Neutrophil (primary cell): ENCODE measurements around the gene COL15A1.

Experiments used
- H3K27ac ChIP-seq: fragments of 200-600 bp; sonication (generic); 2 replicates; pipeline ENCODE4 v1.5.1; 2016; ENCODE audit warnings: mild to moderate bottlenecking, moderate library complexity
- H3K27me3 ChIP-seq: fragments of 200-600 bp; sonication (generic); 2 replicates; pipeline ENCODE4 v1.6.0; 2016; ENCODE audit warnings: mild to moderate bottlenecking
- H3K36me3 ChIP-seq: fragments of 200-600 bp; sonication (generic); 2 replicates; pipeline ENCODE4 v1.5.1; 2017
- H3K4me1 ChIP-seq, 2 experiments: fragments of 200-600 bp in 1 of 2; sonication (generic) in 1 of 2; 1 replicate in 1 of 2; 2 replicates in 1 of 2; pipeline versions ENCODE4 v1.5.1 to v1.6.1; 2013 to 2016; ENCODE audit warnings: low read depth in 1 of 2, low read length in 1 of 2, mild to moderate bottlenecking in 1 of 2, moderate library complexity in 1 of 2; ENCODE audit not compliant: control insufficient read depth in 1 of 2, insufficient read depth in 1 of 2
- H3K4me3 ChIP-seq, 2 experiments: fragments of 200-600 bp in 1 of 2; sonication (generic) in 1 of 2; 1 replicate in 1 of 2; 2 replicates in 1 of 2; pipeline ENCODE4 v1.5.1; 2013 to 2016; ENCODE audit warnings: low read depth in 1 of 2, low read length in 1 of 2, mild to moderate bottlenecking in 1 of 2, moderate library complexity in 1 of 2
- H3K9me3 ChIP-seq: fragments of 200-600 bp; sonication (generic); 2 replicates; pipeline ENCODE4 v1.5.1; 2016
- CTCF ChIP-seq: fragments of 200-600 bp; sonication (generic); IDR thresholded peaks from 2 replicates; pipeline ENCODE4 v1.5.1; 2016; ENCODE audit warnings: antibody characterized with exemption

Gene COL15A1

DNA sequence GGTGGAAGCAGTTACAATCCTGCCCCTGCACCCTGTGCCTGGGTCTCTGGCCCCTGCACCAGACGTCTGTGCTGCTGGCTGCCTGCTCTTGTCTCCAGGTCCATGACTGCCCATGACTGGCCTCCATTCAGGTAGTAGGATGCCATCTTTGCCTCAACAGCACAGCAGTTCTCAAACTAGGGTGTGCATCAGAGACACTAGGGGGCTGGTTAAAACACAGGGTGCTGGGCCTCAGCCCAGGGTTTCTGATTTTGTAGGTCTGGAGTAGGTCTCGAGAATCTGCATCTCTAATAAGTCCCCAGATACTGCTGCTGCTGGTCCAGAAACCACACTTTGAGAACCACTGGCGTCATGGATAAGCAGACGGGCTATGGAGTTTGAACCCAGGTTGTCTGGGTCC lies 24.0 kb downstream of the COL15A1 start:
- no peak overlapping the region for H3K27ac ChIP-seq
- peaks cover 36% of the 10 kb centered on the region for H3K27me3 ChIP-seq

GRCh38 chr9:98968601-98969337 lies 25.1 kb downstream of the COL15A1 start:
- Histone ChIP-seq H3K27ac (no peak overlapping the region), H3K9me3 (no peaks in the 10 kb centered on the region), H3K36me3 (no peaks in the 10 kb centered on the region), H3K4me1 (no peaks in the 10 kb centered on the region), H3K27me3 (peaks cover 37% of the 10 kb centered on the region), H3K4me3 (no peak overlapping the region)
- TF ChIP-seq CTCF = no peak

More for the DNA sequence above, 24.0 kb downstream of the COL15A1 start:
- TF ChIP-seq CTCF = no peak
- Histone ChIP-seq H3K36me3 (no peaks in the 10 kb centered on the region), H3K9me3 (no peaks in the 10 kb centered on the region), H3K4me3 (no peak overlapping the region), H3K4me1 (no peaks in the 10 kb centered on the region)

DNA sequence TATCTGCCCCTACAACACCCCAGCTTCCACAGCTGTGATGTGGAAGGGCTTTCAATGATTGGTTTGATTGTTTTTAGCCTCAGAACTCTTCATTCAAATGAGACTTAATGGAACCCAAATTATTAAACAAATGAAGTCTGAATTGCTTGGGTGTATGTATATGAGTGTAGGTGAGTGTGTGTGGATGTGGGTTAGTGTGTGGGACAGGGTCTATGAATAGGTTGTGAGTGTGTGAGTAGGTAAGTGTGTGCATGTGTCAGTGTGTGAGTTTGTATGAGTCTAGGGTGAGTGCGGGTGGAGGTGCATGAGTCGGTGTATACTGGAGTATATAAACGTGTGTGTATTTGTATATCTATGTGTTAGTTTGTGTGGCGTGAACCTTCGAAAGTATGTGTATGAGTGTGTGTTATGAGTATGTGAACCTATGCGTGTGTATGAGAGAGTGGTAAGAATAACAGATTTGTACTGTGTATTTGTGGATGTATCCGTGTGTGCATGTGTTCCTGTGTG lies 26.9 kb downstream of the COL15A1 start:
- Histone ChIP-seq H3K4me1 (peaks cover 0 to 3% of the 10 kb centered on the region in 2 experiments), H3K36me3 (no peaks in the 10 kb centered on the region), H3K27ac (no peak overlapping the region), H3K4me3 (no peak overlapping the region), H3K27me3 (peaks cover 43% of the 10 kb centered on the region), H3K9me3 (no peaks in the 10 kb centered on the region)
- TF ChIP-seq CTCF = no peak

GRCh38 chr9:98971168-98971914 lies 27.6 kb downstream of the COL15A1 start:
- Histone ChIP-seq H3K27me3 (peaks cover 50% of the 10 kb centered on the region), H3K4me3 (no peak overlapping the region), H3K27ac (no peak overlapping the region), H3K9me3 (no peaks in the 10 kb centered on the region), H3K4me1 (peaks cover 0 to 3% of the 10 kb centered on the region in 2 experiments), H3K36me3 (no peaks in the 10 kb centered on the region)
- TF ChIP-seq CTCF = no peak

DNA sequence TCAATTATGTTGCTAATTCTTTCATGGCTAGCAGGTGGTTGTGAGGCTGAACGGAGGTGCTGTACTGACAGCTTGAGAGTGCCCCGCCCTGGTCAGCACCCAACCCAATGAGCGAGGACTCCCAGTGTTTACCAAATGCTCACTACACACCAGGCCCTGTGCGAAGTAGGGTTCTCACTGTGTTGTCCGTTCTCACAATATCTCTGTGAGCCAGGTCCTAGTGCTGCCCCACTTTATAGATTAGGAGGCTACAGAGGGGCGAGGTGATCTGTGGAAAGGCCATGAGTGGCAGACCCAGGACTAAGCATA lies 28.2 kb downstream of the COL15A1 start:
- no peaks in the 10 kb centered on the region for H3K9me3 ChIP-seq
- peaks cover 56% of the 10 kb centered on the region for H3K27me3 ChIP-seq
- no peak overlapping the region for H3K27ac ChIP-seq
- H3K4me1 ChIP-seq = peaks cover 0 to 3% of the 10 kb centered on the region in 2 experiments
- TF ChIP-seq CTCF = no peak
- H3K4me3 ChIP-seq = no peak overlapping the region
- H3K36me3 ChIP-seq = no peaks in the 10 kb centered on the region
